ENCODE data around the gene MAST4. TPM values are rescaled to one million over a fixed set of nuclear protein-coding genes. Genes with fewer than 3 reads are reported as not detected.

MAST4 gene
- polyA plus RNA-seq, 2 of the 4 experiments (the other 2 are of a cell fraction): 1.2 to 5.8 TPM

- no peak for TF ChIP-seq REST (IDR thresholded peaks at IDR 0.05)
- no peak for TF ChIP-seq ZSCAN20 (CRISPR knock-in tag; IDR thresholded peaks at IDR 0.05)
Observed at GRCh38 chr5:66898241-66898995, 302.2 kb downstream of the MAST4 start (continued).

GRCh38 chr5:66903218-66903617 is 307.0 kb downstream of the MAST4 start:
- H3K27ac ChIP-seq: no peak overlapping the region
- ChIA-PET POLR2A (no interaction called here), CTCF (no interaction called here)
- H3K4me2 ChIP-seq: no peak overlapping the region
- no peak for ATAC-seq
- H3K9me3 ChIP-seq: no peaks in the 10 kb centered on the region
- no peak for DNase-seq (ENCODE audit: low read depth in 1 of 2, low spot score in 1 of 2)
- WGBS (ENCODE audit: missing lambda C conversion rate): 79% methylated on average over 1 of the region's 1 CpG
- FAIRE-seq: no peak
- TF ChIP-seq RARB (CRISPR knock-in tag; IDR thresholded peaks at IDR 0.05): no peak
- no peak for TF ChIP-seq BHLHE40 (IDR thresholded peaks at IDR 0.05; ENCODE audit: low read depth, low read length)
- TF ChIP-seq ZNF302 (CRISPR knock-in tag; IDR thresholded peaks at IDR 0.05): no peak
- no peak for TF ChIP-seq POLR2AphosphoS2 (conservative IDR thresholded peaks at IDR 0.05; ENCODE audit: low read length)
- TF ChIP-seq EHF (CRISPR knock-in tag; IDR thresholded peaks at IDR 0.05): no peak
- no peak for TF ChIP-seq HOXA7 (CRISPR knock-in tag; IDR thresholded peaks at IDR 0.05)
- no peak for TF ChIP-seq CEBPB (IDR thresholded peaks at IDR 0.05)
- TF ChIP-seq CHD2 (IDR thresholded peaks at IDR 0.05; ENCODE audit: low read length, partially characterized antibody): no peak
- TF ChIP-seq PHF8 (IDR thresholded peaks at IDR 0.05; ENCODE audit: borderline replicate concordance, low read depth): no peak
- no peak for TF ChIP-seq ESRRA (IDR thresholded peaks at IDR 0.05; ENCODE audit: borderline replicate concordance, low read length)
- no peak for TF ChIP-seq MAX (IDR thresholded peaks at IDR 0.05)
- TF ChIP-seq JUN (IDR thresholded peaks at IDR 0.05): no peak
- TF ChIP-seq USF2 (IDR thresholded peaks at IDR 0.05): no peak
- no peaks in the 10 kb centered on the region for H3K4me1 ChIP-seq
- H3K4me3 ChIP-seq: no peak overlapping the region

GRCh38 chr5:66903709-66904108 is 307.5 kb downstream of the MAST4 start:
- Histone ChIP-seq H3K4me1 (no peaks in the 10 kb centered on the region), H3K27ac (no peak overlapping the region), H3K4me2 (no peak overlapping the region), H3K9me3 (no peaks in the 10 kb centered on the region), H3K4me3 (no peak overlapping the region)
- 86% methylated on average over 3 of the region's 3 CpGs for WGBS (ENCODE audit: missing lambda C conversion rate)
- ATAC-seq (no peak), FAIRE-seq (no peak), DNase-seq (ENCODE audit: low read depth in 1 of 2, low spot score in 1 of 2) (no peak)
- ChIA-PET POLR2A (no interaction called here), CTCF (no interaction called here)
- TF ChIP-seq HDAC2 (IDR thresholded peaks at IDR 0.05) (no peak), POLR2A (IDR thresholded peaks at IDR 0.05; ENCODE audit: low read length) (no peak), ZNF302 (CRISPR knock-in tag; IDR thresholded peaks at IDR 0.05) (no peak), RNF2 (IDR thresholded peaks at IDR 0.05; ENCODE audit: borderline replicate concordance, low read depth) (no peak), ELK1 (IDR thresholded peaks at IDR 0.05; ENCODE audit: low read depth, low read length) (no peak), MYC (IDR thresholded peaks at IDR 0.05; ENCODE audit: borderline replicate concordance, low read length) (no peak), ZFP36 (IDR thresholded peaks at IDR 0.05; ENCODE audit: borderline replicate concordance, partially characterized antibody) (no peak), NPAS2 (CRISPR knock-in tag; IDR thresholded peaks at IDR 0.05; ENCODE audit: borderline replicate concordance) (no peak), MAZ (IDR thresholded peaks at IDR 0.05; ENCODE audit: borderline replicate concordance, low read depth, low read length) (no peak), TP53 (CRISPR knock-in tag; IDR thresholded peaks at IDR 0.05) (no peak), MAFK (IDR thresholded peaks at IDR 0.05; ENCODE audit: partially characterized antibody) (no peak), HOXA7 (CRISPR knock-in tag; IDR thresholded peaks at IDR 0.05) (no peak), BHLHE40 (IDR thresholded peaks at IDR 0.05; ENCODE audit: low read depth, low read length) (no peak)

All from A549 (cell line).